Inferior parietal cortex (tissue), 1 donor: ENCODE measurements around the gene ASB3.
"Not testable (repeated sequence)": the region's sequence is repeated elsewhere in the genome, so short reads cannot be mapped to it uniquely, and the experiment has no call there.

Experiments used
- DNase-seq: peaks from one replicate; pipeline ENCODE4 v3.0.0-alpha.2; 2016; ENCODE audit errors: extremely low spot score

ASB3 gene

DNA sequence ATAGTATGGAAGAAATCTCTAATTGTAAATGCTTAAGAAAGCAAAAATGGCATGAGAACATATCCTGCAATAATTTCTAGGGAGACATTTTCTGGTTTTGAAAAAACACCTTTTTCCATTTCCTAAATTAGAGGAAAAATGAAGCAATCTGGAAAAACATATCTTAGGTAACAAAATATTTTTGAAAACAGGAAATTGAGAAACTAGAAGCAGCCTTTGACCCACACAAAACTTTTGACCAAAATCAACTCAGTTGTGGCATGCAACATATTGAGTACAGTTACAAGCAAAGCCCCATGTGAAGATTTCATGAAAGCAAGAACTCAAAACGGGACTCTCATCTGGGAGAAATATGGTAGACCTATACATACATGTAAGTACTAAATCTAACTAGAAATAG, 47.7 kb downstream of the ASB3 start:
- no peak for DNase-seq

DNA sequence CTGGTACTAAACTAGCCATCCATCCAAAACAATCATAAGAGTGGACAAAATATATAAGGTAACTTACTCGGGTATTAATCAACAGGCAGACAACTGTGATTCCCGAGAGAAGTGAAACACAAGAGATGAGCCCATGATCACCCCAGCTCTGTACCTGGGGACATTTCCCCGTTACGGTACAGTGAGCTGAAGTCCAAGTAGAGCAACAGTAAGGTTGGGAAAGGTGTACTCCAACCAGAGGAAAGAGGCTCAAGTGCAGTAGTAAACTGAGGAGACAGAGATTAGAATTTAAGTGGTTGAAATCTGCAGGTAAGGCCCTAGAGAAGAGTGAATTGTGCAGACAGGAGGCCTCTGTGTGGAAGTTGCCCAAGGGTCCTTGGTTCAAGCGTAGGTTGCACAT, 49.7 kb downstream of the ASB3 start:
- no peak for DNase-seq

DNA sequence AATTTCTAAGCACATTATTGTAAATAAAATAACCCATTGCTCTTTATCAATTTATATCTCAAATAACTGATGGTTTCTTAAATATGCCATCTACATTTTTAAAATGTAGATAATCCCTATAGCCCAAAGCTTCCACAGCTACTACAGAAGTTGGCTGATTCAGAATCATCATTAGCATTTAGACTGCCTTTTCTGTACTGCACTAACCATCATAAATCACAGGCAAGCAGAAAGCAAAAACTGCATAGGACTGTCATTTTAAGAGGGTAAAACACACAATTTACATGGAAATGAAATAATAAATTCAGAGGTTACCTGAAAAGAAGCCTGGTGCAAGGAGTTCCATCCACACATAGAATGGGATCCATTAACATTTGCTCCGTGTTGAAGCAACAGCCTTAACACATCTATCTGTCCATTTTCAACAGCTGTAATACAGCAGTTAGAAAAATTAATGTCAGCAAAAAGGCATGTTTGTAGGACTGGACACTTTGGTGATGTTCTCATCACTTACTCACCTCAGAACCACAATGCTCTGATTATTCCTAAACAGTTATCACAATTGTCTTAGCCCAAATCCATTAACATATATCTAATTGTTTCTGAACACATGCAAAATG, 57.5 kb downstream of the ASB3 start:
- no peak for DNase-seq

DNA sequence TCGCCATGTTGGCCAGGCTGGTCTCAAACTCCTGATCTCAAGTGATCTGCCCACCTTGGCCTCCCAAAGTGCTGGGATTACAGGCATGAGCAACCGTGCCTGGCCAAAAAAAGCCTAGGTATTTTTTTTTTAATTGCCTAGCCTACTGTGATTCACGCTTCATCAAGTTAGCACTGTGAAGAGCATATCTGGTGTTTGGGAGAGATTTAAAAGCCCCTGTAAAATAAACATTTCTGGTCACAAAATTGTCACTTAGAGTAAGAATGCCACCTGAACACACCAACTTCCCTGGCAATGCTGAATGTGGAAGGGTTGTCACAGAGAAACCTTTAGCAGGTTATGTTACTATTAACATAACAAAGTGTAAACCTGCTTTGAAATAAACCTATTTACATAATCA, 58.8 kb downstream of the ASB3 start:
- no peak for DNase-seq

DNA sequence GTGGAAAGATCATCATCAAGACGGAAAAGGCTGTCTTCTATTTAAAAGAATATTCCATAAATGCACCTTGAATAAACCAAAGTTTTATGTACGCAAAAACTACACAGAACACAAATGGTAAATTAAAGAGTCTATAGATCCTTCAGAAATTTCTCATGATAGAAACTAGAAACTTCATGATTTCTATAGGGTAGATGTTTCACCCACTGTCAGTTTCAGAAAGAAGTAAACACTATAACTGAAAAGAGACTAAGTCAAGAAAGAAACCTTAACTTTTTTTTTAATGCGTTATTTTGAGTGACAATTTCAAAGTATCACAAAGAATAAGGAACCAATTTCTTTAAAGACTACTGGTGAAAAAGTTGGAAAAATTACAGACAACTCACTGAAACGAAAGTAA, 61.1 kb downstream of the ASB3 start:
- no peak for DNase-seq

DNA sequence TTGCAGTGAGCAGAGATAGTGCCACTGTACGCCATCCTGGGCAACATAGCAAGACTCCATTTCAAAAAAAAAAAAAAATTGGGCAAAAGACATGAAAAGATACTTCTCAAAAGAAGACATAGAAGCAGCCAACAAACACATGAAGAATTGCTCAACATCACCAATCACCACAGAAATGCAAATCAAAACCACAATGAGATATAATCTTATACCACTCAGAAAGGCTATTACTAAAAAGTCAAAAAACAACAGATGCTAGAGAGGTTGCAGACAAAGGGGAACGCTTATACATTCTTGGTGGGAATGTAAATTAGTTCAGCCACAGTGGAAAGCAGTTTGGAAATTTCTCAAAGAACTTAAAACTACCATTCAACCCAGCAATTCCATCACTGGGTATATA, 62.2 kb downstream of the ASB3 start:
- DNase-seq = no peak

DNA sequence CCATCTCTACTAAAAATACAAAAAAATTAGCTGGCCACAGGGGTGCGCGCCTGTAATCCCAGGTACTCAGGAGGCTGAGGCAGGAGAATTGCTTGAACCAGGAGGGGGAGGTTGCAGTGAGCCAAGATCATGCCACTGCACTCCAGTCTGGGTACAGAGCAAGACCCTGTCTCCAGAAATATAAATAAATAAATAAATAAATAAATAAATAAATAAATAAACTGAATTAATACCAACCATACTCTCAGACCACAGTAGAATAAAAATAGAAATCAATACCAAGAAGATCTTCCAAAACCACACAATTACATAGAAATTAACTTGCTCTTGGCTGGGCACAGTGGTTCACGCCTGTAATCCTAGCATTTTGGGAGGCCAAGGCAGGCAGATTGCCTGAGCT, 65.8 kb downstream of the ASB3 start:
- DNase-seq = not testable (repeated sequence)

DNA sequence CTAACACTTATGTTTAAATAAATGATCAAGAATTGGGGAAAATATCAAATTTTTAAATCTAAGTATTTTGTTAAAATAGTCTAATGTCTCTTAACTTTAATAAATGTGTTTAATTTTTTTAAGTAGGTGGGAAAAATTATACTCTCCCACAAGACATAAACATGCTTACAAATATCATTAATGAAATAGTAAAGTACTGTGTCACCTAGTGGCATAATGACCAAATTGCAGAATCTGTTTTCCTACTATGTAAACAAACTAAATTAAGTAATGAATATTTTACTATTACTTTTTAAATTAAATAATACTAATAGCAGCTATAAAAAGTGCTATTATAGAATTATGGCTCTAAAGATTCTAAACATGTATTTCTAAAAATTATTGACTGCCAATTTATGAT, 71.2 kb downstream of the ASB3 start:
- peak; percentile 44 for DNase-seq

DNA sequence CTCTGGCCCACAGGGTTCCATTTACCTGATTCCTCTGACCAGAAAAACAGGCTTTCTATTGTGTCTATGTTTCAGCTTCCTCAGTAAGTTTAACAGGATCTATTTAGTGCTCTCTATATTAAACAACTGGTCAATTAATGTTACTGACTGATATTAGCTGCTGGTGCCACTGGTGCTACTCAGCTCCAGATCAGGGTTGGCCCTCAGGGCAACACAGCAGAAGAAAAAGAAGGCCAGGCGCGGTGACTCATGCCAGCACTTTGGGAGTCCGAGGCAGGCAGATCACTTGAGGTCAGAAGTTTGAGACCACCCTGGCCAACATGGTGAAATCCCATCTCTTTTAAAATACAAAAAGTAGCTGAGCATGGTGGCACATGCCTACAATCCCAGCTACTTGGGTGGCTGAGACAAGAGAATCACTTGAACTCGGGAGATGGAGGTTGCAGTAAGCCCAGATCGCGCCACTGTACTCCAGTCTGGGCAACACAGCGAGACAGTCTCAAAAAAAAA, 75.4 kb downstream of the ASB3 start:
- DNase-seq = no peak

DNA sequence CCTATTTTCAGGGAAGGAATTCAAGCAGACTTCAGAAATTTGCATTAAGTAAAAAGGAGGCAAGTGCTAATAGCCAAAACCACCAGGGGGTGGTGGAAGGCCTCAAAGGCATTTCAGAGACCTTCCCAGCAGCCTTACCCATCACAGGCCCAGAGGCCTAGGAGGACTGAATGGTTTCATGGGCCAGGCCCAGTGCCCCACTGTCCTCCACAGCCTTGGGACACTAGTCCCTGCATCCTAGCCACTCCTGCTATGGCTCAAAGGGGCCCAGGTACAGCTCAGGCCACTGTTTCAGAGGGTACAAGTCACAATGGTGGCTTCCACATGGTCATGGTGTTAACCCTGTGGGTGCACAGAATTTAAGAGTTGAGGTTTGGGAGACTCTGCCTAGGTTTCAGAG, 77.8 kb downstream of the ASB3 start:
- no peak for DNase-seq

DNA sequence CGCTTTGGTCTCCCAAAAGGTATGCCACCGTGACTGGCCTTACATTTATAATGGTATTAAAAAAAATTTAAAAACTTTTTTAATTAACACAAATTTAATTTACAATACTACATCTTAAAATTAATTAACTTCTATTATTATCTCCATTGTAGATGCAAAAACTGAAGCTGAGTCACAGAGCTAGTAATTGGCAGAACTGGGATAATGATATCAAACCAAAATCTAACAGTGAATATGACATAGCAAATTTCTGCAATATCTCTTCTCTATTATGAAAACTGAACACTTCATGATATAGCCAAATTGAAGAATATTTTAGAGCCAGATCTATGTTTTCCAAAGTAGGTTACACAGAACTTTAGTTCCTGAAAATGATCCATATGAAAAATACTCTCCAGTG, 85.5 kb downstream of the ASB3 start:
- DNase-seq = no peak

DNA sequence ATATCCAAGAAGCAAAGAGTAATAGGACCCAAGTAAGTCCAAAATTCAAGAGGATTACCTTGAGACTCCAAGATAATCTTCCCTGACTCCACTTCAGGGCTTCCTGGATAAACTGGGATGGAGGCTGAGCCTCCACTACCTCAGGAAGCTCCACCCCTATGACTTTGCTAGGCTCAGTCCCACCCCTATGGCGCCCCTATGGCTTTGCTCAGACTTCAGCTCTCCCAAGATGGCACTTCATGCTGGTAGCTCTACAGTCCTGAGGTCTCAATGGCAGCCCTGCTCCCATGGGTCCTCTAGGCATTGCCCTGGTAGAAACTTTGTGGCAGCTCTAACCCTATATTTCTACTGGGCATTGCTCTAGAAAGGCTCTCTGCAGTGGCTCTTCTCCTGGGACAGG, 89.1 kb downstream of the ASB3 start:
- DNase-seq = no peak

DNA sequence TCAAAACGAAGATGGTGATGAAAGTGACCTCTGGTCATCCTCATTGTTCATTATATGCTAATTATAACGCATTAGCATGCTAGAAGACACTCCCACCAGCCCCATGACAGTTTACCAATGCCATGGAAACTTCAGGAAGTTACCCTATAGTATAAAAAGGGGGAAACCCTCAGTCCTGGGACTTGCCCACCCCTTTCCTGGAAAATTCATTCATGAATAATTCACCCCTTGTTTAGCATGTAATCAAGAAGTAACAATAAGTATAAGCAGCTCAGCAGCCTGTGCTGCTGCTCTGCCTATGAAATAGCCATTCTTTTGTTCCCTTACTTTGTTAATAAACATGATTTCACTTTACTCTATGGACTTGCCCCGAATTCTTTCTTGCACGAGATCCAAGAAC, 89.7 kb downstream of the ASB3 start:
- DNase-seq = no peak

DNA sequence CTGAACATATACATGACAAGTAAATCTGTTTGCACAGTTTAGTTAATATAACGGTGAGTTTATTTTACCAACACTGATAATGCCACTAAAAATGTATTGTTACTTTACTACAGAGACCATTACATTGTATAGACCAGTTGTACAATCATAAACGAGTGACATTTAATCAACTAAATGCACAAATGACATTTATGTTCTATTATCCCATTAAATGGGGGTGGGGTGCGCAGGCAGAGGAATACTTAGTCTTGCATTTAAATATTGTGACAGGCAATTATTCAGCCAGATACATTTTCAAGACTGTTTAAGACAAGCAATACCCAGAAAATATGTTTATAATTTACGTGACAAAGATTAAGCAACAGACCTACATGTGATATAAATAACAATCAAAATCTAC, 91.2 kb downstream of the ASB3 start:
- no peak for DNase-seq

DNA sequence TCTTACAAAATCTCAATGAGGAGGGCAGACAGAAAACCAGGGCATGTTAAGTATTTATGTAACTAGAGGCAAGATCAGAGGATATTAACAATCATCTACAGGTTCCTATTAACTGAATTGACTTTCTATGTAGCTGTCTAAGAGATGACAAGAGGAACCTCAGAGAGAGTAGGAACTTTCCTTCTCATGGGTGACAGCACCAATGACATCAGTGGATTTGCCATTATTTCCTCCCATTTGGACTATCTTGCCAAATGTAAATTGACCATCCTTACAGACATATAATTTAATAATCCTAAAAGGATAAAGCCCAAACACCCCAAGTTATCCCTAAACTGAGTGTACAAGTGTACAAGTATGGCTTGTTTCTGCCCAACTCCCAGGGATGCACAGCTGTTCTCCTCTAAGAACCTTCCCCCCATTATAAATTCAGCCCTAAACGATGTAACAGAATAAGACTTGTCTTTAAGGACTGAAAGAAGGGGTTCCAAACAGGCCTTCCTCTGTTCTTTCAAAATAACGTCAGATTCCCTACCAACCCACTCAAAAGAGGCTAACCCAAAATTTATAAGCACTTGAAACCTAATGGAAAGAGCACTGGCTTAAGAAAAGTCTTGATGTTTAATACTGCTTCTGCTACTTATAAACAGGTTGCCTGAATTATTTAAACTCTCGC, 92.5 kb downstream of the ASB3 start:
- DNase-seq = no peak

DNA sequence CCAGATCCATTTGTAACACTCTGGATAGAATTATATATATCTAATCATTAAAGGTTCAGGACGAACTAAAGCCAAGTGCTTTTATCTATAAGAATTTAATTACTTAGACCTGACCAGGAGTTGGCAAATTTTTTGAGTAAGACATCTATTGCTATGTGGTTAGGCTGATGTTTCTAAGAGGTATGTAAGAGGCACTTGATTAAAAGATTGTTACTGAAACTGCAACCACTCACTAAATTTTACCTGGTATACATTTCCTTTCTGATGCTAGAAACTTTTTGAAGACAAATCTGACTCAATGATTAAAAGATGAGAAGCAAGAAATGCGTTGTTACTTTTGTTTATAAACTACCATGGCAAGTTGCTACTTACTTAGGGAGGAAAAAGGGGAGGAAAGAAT, 95.9 kb downstream of the ASB3 start:
- no peak for DNase-seq

DNA sequence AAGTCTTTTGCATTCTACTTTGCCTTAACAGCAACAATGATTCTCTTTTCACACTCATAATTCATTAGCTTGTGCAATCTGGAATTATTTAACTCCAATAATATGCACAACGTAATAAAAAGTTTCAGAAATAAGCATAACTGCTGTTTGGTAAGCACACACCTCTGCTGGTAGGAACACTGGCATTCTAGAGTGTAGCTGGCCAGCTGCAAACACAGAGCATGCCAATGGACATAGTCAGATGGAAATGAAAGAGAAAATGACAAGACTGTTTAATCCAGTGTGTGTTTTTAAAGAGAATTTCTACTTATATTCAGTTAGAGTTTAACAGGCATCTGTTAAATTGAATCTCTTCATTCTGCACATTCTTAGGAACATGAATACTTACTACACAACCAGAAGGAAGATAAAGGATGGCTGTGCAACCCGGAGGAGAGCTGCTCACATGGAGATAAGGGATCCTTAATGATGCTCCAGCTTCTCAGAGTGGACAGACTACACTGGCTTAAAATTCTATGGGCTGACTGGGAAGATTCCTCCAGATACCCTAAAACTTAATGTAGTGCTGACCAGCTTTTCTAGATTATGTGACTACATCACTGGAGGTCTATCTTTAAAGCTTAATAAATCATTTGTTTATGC, 113.8 kb downstream of the ASB3 start:
- DNase-seq = no peak

DNA sequence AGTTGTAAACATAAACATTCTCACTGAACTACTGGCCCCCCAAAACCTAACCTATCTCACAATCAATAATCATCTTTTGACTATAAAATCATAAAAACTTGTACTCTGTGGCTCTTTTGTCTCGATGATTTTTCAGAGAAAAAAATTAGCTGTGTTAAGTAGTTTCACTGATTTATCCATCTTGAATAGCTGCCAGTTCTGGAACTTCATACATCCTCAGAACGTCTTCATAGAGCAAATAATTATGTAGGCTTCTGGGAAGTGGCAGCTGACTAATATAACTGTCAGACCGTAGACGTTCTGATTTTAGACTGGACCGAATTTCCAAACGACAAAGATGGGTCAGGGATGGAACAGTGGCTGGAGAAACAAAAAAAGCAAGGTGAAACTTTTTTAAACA, 116.4 kb downstream of the ASB3 start:
- DNase-seq = no peak

DNA sequence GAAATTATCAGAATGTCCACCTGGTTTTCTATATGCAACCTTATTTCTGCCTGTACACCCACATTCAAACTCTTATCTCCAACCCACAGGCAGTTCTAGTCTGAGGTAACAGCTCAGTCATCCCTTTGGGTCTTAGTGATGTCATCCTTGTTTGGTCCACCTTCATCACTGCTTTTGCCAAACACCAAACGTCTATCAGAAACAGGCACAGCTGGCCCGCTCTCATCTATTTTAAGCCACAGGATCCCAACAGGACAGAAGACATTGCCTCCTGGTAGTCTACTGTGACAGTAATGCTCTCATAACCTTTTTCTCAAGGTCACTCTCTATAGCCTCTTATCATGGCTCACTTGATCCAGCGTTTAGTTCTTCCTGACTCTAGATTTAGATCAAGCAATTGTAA, 118.1 kb downstream of the ASB3 start:
- DNase-seq = no peak

DNA sequence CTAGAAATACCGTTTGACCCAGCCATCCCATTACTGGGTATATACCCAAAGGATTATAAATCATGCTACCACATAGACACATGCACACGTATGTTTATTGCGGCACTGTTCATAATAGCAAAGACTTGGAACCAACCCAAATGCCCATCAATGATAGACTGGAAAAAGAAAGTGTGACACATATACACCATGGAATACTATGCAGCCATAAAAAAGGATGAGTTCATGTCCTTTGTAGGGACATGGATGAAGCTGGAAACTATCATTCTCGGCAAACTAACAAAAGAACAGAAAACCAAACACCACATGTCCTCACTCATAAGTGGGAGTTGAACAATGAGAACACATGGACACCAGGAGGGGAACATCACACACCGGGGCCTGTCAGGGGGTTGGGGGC, 119.6 kb downstream of the ASB3 start:
- not testable (repeated sequence) for DNase-seq

DNA sequence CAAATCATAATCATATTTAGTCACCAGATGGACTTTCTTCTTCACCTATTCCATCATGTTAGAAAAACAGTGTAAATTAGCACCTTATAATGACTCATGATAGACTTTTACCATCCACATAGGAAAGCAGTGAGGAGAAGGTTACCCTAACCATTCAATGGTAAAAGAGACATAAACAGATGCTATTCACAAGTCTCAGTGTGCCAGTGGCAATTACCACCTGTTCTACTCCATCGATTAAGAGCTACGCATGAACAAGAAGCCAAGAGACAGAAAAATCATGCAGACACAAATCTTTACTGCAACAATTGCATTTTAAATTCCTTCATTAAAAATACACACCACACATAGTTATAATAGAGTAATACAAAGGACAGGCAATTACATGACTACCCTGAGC, 125.9 kb downstream of the ASB3 start:
- DNase-seq = no peak

DNA sequence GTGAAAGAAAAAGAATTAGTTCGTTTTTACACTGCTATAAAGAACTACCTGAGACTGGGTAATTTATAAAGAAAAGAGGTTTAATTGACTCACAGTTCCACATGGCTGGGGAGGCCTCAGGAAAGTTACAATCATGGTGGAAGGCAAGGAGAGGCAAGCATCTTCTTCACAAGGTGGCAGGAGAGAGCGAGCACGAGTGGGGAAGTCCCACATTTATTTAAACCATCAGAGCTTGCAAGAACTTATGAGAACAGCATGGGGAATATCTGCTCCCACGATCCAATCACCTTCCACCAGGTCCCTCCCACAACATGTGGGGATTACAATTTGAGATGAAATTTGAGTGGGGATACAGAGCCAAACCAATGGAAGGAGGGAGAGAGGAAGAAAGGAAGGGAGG, 128.3 kb downstream of the ASB3 start:
- DNase-seq = not testable (repeated sequence)

DNA sequence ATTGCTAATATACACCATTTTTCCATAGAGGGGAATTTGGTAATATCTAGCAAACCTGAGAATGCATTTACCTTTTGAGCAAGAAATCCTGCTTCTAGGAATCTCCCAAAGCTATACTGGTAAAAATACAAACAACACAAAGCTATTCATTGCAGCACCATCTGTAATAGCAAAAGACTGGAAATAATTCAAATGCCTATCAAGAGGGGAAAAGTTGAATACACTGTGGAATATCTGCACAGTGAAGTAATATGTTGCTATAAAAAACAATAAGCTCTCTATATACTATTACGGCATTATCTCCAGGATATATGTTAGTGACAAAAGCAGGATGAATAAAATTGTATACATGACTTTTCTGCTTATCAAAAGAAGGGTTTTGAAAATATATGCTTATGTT, 131.5 kb downstream of the ASB3 start:
- DNase-seq = no peak
